Measurements from ENCODE around the gene LDLRAP1. TPM values are rescaled to one million over a fixed set of nuclear protein-coding genes. Genes with fewer than 3 reads are reported as not detected.

LDLRAP1 gene
- total and polyA plus RNA-seq, 7 experiments from 2014 or later = 28.1 to 853 (median 301) TPM

- ChIA-PET CTCF (interaction anchor here (1.4 to 4.3 kb wide), 2 partner anchors 10 to 18 kb away, joined by 3 to 18 read pairs; no protein-coding TSS in a partner anchor), POLR2A (interaction anchor here (0.6 to 15.3 kb wide), 6 partner anchors 11 to 308 kb away, joined by 3 to 442 read pairs (median 3); partner anchors contain the start of genes LDLRAP1 and RSRP1)
- peaks cover 65 to 100% of the 10 kb centered on the region in 2 donors for H3K4me1 ChIP-seq (ENCODE audit: control insufficient read depth in 2 of 2, insufficient read depth in 2 of 2, low read length in 2 of 2)
- peak overlapping the region; percentile 83 for H3K27ac ChIP-seq (ENCODE audit: low read depth, low read length)
- no peak overlapping the region for H3K4me3 ChIP-seq (ENCODE audit: low read length)
- peaks cover 58 to 100% (median 95%) of the 10 kb centered on the region in 7 donors for H3K4me1 Mint-ChIP-seq
- peak overlapping the region in 8 of 9 donors; percentile 90 to 98 (median 96) for H3K27ac Mint-ChIP-seq
- intact Hi-C loops (cut with micrococcal nuclease) = no loop called here
- peaks cover 0 to 2% (median 0%) of the 10 kb centered on the region in 11 donors for H3K9me3 Mint-ChIP-seq
- peaks cover 12 to 38% (median 21%) of the 10 kb centered on the region in 5 donors for H3K36me3 Mint-ChIP-seq
- no peaks in the 10 kb centered on the region for H3K9me3 ChIP-seq (ENCODE audit: control insufficient read depth in 2 of 3, low read length in 3 of 3)
- no peaks in the 10 kb centered on the region for H3K27me3 ChIP-seq (ENCODE audit: control insufficient read depth in 2 of 2, insufficient read depth in 2 of 2, low read length in 2 of 2)
- ATAC-seq (no peak), DNase-seq (no peak)
- H3K27me3 Mint-ChIP-seq = no peaks in the 10 kb centered on the region
- H3K36me3 ChIP-seq (ENCODE audit: control insufficient read depth in 2 of 3, insufficient read depth in 3 of 3, low read length in 3 of 3) = peaks cover 0 to 55% (median 14%) of the 10 kb centered on the region in 3 experiments
- peak overlapping the region in 9 of 10 donors; percentile 18 to 99 (median 64) for H3K4me3 Mint-ChIP-seq
Observed at GRCh38 chr1:25555753-25556092, 12.3 kb downstream of the LDLRAP1 start.

GRCh38 chr1:25556132-25556670 is 12.8 kb downstream of the LDLRAP1 start:
- Histone ChIP-seq H3K9me3 (ENCODE audit: control insufficient read depth in 2 of 3, low read length in 3 of 3) (no peaks in the 10 kb centered on the region), H3K4me1 (ENCODE audit: control insufficient read depth in 2 of 2, insufficient read depth in 2 of 2, low read length in 2 of 2) (peaks cover 65 to 100% of the 10 kb centered on the region in 2 donors), H3K4me3 (ENCODE audit: low read length) (peak overlapping the region; percentile 23), H3K36me3 (ENCODE audit: control insufficient read depth in 2 of 3, insufficient read depth in 3 of 3, low read length in 3 of 3) (peaks cover 0 to 58% (median 14%) of the 10 kb centered on the region in 3 experiments), H3K27me3 (ENCODE audit: control insufficient read depth in 2 of 2, insufficient read depth in 2 of 2, low read length in 2 of 2) (no peaks in the 10 kb centered on the region), H3K27ac (ENCODE audit: low read depth, low read length) (peak overlapping the region; percentile 83)
- Mint-ChIP-seq H3K4me1 (peaks cover 58 to 100% (median 95%) of the 10 kb centered on the region in 7 donors), H3K27ac (peak overlapping the region in 8 of 9 donors; percentile 90 to 99 (median 98)), H3K4me3 (peak overlapping the region in 9 of 10 donors; percentile 18 to 99 (median 64)), H3K27me3 (no peaks in the 10 kb centered on the region), H3K36me3 (peaks cover 10 to 38% (median 21%) of the 10 kb centered on the region in 5 donors), H3K9me3 (peaks cover 0 to 2% (median 0%) of the 10 kb centered on the region in 11 donors)
- intact Hi-C loops (cut with micrococcal nuclease) = no loop called here
- ChIA-PET POLR2A (interaction anchor here (0.6 to 15.3 kb wide), 8 partner anchors 11 to 309 kb away, joined by 3 to 442 read pairs (median 4); partner anchors contain the start of genes LDLRAP1, MTFR1L and RSRP1), CTCF (interaction anchor here (0.7 to 4.3 kb wide), 4 partner anchors 9 to 35 kb away, joined by 3 to 18 read pairs (median 4); no protein-coding TSS in a partner anchor)
- DNase-seq (no peak), ATAC-seq (peak; percentile 9)

GRCh38 chr1:25556791-25557476 is 13.5 kb downstream of the LDLRAP1 start:
- ChIA-PET POLR2A (interaction anchor here (0.6 to 15.3 kb wide), 6 partner anchors 11 to 310 kb away, joined by 3 to 442 read pairs (median 4); partner anchors contain the start of genes LDLRAP1, MTFR1L and RSRP1), CTCF (interaction anchor here (0.5 to 4.3 kb wide), 7 partner anchors 9 to 218 kb away, joined by 3 to 18 read pairs (median 3); no protein-coding TSS in a partner anchor)
- Mint-ChIP-seq H3K36me3 (peaks cover 12 to 38% (median 21%) of the 10 kb centered on the region in 5 donors), H3K27ac (peak overlapping the region; percentile 11 to 99 (median 98)), H3K9me3 (peaks cover 0 to 3% (median 0%) of the 10 kb centered on the region in 11 donors), H3K4me1 (peaks cover 57 to 100% (median 95%) of the 10 kb centered on the region in 7 donors), H3K4me3 (peak overlapping the region in 9 of 10 donors; percentile 37 to 99 (median 65)), H3K27me3 (no peaks in the 10 kb centered on the region)
- Histone ChIP-seq H3K4me1 (ENCODE audit: control insufficient read depth in 2 of 2, insufficient read depth in 2 of 2, low read length in 2 of 2) (peaks cover 65 to 100% of the 10 kb centered on the region in 2 donors), H3K4me3 (ENCODE audit: low read length) (peak overlapping the region; percentile 23), H3K36me3 (ENCODE audit: control insufficient read depth in 2 of 3, insufficient read depth in 3 of 3, low read length in 3 of 3) (peaks cover 0 to 58% (median 14%) of the 10 kb centered on the region in 3 experiments), H3K27ac (ENCODE audit: low read depth, low read length) (peak overlapping the region; percentile 83), H3K27me3 (ENCODE audit: control insufficient read depth in 2 of 2, insufficient read depth in 2 of 2, low read length in 2 of 2) (no peaks in the 10 kb centered on the region), H3K9me3 (ENCODE audit: control insufficient read depth in 2 of 3, low read length in 3 of 3) (no peaks in the 10 kb centered on the region)
- peak; percentile 59 for ATAC-seq
- peak in 7 of 9 donors; percentile 50 to 70 (median 60) for DNase-seq
- intact Hi-C loops (cut with micrococcal nuclease) = no loop called here

- Mint-ChIP-seq H3K4me3 (peak overlapping the region in 9 of 10 donors; percentile 37 to 99 (median 60)), H3K9me3 (peaks cover 0 to 3% (median 0%) of the 10 kb centered on the region in 11 donors), H3K4me1 (peaks cover 59 to 100% (median 92%) of the 10 kb centered on the region in 7 donors), H3K27me3 (no peaks in the 10 kb centered on the region), H3K36me3 (peaks cover 12 to 38% (median 21%) of the 10 kb centered on the region in 5 donors), H3K27ac (peak overlapping the region; percentile 11 to 99 (median 98))
- ChIA-PET CTCF (interaction anchor here (0.9 to 1.4 kb wide), 2 partner anchors 37 to 59 kb away, joined by 3 to 5 read pairs; no protein-coding TSS in a partner anchor), POLR2A (interaction anchor here (7.3 to 15.3 kb wide), 2 partner anchors 11 to 13 kb away, joined by 137 to 442 read pairs; partner anchors contain the start of gene LDLRAP1)
- peaks cover 0 to 58% (median 14%) of the 10 kb centered on the region in 3 experiments for H3K36me3 ChIP-seq (ENCODE audit: control insufficient read depth in 2 of 3, insufficient read depth in 3 of 3, low read length in 3 of 3)
- H3K4me3 ChIP-seq (ENCODE audit: low read length) = no peak overlapping the region
- H3K9me3 ChIP-seq (ENCODE audit: control insufficient read depth in 2 of 3, low read length in 3 of 3) = no peaks in the 10 kb centered on the region
- ATAC-seq (no peak), DNase-seq (no peak)
- H3K4me1 ChIP-seq (ENCODE audit: control insufficient read depth in 2 of 2, insufficient read depth in 2 of 2, low read length in 2 of 2) = peaks cover 64 to 98% of the 10 kb centered on the region in 2 donors
- intact Hi-C loops (cut with micrococcal nuclease) = no loop called here
- peak overlapping the region; percentile 83 for H3K27ac ChIP-seq (ENCODE audit: low read depth, low read length)
- no peaks in the 10 kb centered on the region for H3K27me3 ChIP-seq (ENCODE audit: control insufficient read depth in 2 of 2, insufficient read depth in 2 of 2, low read length in 2 of 2)
Observed at GRCh38 chr1:25557543-25557942, 14.1 kb downstream of the LDLRAP1 start.

GRCh38 chr1:25559031-25559430 is 15.6 kb downstream of the LDLRAP1 start:
- peak overlapping the region; percentile 83 for H3K27ac ChIP-seq (ENCODE audit: low read depth, low read length)
- no peaks in the 10 kb centered on the region for H3K9me3 ChIP-seq (ENCODE audit: control insufficient read depth in 2 of 3, low read length in 3 of 3)
- H3K4me3 ChIP-seq (ENCODE audit: low read length) = no peak overlapping the region
- Mint-ChIP-seq H3K9me3 (peaks cover 0 to 2% (median 0%) of the 10 kb centered on the region in 11 donors), H3K4me3 (peak overlapping the region in 9 of 10 donors; percentile 18 to 99 (median 54)), H3K27me3 (no peaks in the 10 kb centered on the region), H3K27ac (peak overlapping the region in 8 of 9 donors; percentile 90 to 99 (median 98)), H3K4me1 (peaks cover 60 to 92% (median 78%) of the 10 kb centered on the region in 7 donors), H3K36me3 (peaks cover 15 to 42% (median 29%) of the 10 kb centered on the region in 5 donors)
- DNase-seq = no peak
- peaks cover 5 to 62% (median 14%) of the 10 kb centered on the region in 3 experiments for H3K36me3 ChIP-seq (ENCODE audit: control insufficient read depth in 2 of 3, insufficient read depth in 3 of 3, low read length in 3 of 3)
- intact Hi-C loops (cut with micrococcal nuclease) = no loop called here
- peaks cover 74 to 83% of the 10 kb centered on the region in 2 donors for H3K4me1 ChIP-seq (ENCODE audit: control insufficient read depth in 2 of 2, insufficient read depth in 2 of 2, low read length in 2 of 2)
- ATAC-seq = no peak
- ChIA-PET CTCF (interaction anchor here (1.2 kb wide), 1 partner anchor 8 kb away, joined by 3 read pairs; no protein-coding TSS in a partner anchor), POLR2A (interaction anchor here (7.3 to 15.3 kb wide), 2 partner anchors 9 to 14 kb away, joined by 137 to 442 read pairs; partner anchors contain the start of gene LDLRAP1)
- no peaks in the 10 kb centered on the region for H3K27me3 ChIP-seq (ENCODE audit: control insufficient read depth in 2 of 2, insufficient read depth in 2 of 2, low read length in 2 of 2)

All from naive thymus-derived CD4-positive, alpha-beta T cell (primary cell).